Activated CD8-positive, alpha-beta memory T cell treated with anti-CD3 and anti-CD28 coated beads for 1 hour (primary cell): ENCODE results near the gene CARD19.

ENCODE experiments used
- DNase-seq, 2 donors: peaks; one replicate each; pipeline ENCODE4 v3.0.0-alpha.2; 2020; ENCODE audit warnings: low read depth in 1 of 2; ENCODE audit errors: extremely low read depth in 1 of 2

The CARD19 gene

DNA sequence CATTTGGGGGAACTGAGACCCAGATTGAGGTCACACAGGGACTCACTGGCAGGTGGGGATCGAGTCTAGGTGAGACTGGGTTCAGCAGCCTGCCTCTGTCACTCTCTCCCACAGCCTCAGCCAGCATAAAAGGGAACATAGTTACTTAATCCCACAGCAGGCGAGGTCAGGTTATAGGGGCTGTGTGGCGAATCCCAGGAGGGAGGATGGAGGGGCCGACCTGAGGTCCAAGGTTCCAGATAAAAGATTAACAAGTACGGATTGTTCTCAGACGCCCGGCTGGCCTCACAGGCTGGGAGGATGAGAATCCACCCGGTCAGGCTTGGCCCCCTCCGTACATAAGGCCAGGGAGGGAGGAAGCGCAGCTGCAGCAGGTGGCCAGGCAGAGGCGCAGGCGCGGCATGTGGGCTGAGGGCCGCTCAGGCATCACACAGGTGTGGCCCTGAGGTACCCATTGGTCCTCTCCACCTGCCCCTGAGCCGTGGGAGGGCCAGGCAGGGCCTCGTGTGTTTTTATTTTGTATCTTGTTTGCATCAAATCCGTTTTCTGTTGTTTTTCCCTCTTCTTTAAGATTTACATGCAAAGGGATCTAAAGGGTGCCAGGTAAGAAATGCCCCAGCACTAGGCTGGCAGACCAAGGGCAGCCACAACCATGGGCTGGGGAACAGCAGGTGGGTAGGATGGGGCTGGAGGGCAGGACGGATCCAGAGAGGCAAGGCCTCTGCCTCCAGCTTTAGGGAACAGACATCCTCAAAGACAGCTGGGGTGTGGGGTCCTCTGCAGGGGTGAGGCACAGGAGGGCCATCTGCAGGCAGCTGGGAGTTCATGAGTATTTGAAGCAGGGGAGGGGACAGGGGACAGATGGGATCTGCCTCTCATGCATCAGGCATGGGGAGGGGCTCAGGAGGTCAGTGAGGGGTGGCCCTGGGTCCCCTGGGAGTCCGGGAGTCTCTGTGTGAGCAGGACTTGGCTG is 33.9 kb upstream of the CARD19 start:
- no peak for DNase-seq

DNA sequence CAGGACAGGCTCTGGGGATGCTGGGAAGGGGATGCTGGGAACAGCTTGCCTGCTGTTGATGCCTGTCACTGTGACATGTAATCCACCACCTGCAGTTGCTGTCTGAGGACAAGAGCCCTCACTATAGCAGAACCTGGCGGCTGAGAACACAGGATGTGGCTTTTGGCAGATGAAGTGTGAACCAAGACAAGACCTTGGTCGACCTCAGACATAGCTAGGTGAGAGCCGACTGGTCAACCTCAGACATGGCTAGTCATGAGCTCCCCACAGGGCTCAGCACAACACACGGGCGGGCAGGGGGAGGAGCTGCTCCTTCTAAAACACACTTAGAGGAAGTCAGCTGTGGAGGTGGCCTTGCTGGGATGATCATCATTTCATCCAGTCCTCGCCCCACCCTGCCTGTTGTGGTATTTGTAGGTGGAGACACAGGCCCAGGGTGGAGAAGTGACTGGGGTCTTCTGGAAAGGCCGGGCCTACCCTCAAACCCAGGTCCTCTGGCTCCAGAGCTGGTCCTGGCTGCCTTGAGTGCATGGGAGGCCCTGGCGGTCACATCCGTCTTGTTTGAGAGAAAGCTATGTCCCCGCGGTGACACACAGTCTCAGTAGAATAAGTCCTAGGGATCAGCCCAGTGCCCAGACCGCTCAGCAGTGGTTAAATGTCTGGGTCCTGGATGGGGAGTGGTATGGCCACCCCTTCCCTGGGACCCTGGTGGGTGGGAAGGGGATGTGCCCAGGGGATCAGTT is 31.5 kb upstream of the CARD19 start:
- peak; percentile 68 to 73 for DNase-seq

DNA sequence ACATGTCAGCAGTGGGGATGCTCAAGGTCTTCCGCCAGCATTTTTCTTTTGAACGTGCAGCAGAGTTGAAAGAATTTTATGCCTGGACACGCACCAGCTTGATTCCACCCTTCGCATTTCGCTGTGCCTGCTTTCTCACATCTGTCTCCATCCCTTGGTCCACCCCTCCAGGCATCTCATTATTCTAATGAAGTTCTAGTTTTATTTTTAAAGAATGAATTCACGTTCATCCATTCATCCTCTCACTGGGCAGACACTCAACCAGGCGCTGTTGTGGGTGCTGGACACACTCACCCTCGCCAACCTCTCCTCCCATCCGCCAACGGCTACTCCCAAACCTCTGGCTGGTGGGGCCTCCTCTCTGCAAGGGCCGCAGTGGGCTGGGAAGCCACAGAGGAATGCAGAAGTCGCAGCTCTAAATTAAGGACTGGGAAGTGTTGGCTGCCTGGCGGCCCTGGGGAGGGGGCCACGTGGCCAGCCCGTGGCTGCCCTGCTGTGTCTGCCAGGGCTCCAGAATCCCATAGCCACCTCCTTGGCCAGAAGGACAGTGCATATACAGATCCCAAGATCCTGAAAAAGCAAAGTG is 30.8 kb upstream of the CARD19 start:
- no peak for DNase-seq

DNA sequence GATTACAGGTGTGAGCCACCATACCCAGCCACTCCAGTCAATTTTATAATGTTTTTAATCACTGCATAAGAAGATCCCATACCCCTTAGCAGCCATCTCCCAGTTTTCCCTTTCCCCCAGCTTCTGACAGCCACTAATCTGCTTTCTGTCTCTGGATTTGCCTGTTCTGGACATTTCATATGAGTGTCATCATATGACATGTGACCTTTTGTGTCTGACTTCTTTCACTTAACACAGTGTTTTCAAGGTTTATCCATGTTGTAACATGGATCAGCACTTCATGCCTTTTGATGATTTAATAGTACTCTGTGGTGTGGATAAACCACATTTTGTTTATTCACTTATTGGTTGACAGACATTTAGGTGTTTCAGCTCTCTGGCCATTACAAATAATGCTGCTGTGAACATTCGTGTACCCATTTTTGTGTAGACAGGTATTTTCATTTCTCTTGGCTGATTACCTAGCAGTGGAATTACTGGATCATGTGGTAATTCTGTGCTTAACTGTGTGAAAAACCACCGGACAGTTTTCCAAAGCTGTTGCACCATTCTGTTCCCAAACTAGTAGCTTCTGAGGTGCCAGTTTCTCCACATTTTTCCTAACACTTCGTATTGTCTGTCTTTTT is 28.9 kb upstream of the CARD19 start:
- DNase-seq = no peak

DNA sequence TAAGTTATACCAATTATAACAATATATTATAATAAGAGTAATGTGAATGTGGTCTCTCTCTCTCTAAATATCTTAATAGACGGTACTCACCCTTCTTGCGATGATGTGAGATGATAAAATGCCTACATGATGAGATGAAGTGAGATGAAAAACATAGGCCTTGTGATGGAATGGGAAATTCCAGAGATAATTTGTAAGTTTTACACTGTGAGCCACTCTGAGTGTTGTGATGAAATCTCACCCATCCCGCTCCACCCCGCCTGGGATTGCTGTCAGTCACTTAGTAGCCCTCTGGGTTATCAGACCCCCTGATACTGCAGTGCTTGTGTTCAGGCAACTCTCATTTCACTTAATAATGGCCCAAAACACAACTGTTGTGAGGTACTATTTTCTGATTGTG is 27.1 kb upstream of the CARD19 start:
- no peak for DNase-seq

DNA sequence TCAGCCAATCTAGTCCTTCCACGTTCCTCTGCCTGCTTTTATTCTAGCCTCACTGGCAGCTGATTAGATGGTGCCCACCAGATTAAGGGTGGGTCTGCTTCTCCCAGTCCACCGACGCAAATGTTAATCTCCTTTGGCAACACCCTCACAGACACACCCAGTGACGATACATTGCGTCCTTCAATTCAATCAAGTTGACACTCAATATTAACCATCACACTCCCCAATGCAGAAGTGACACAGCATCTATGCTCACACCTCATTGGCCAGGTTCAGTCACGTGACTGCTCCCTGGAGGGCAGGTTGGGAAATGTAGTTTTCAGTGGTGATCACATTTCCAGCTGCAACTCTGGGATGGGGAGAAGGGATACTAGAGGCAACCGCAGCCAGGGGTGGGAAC is 24.6 kb upstream of the CARD19 start:
- no peak for DNase-seq

DNA sequence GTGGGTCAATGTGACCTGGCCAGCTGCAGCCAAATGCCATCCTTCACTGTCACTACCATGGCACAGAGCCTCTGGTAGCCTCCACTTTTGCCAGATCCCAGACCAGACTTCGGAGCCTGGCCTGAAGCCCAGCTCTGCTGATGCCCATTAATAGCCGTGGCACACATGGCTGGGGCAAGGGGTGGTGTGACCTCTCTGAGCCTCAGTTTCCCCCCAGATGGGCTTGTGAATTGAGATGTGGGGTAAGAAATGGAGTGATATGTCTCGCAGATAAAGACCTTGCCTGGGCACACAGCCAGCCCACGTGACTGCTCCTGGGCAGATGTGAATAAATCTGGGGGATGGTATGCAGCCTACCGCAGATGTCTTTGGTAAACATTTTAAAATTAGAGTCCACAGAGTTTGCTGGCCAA is 23.6 kb upstream of the CARD19 start:
- no peak for DNase-seq

DNA sequence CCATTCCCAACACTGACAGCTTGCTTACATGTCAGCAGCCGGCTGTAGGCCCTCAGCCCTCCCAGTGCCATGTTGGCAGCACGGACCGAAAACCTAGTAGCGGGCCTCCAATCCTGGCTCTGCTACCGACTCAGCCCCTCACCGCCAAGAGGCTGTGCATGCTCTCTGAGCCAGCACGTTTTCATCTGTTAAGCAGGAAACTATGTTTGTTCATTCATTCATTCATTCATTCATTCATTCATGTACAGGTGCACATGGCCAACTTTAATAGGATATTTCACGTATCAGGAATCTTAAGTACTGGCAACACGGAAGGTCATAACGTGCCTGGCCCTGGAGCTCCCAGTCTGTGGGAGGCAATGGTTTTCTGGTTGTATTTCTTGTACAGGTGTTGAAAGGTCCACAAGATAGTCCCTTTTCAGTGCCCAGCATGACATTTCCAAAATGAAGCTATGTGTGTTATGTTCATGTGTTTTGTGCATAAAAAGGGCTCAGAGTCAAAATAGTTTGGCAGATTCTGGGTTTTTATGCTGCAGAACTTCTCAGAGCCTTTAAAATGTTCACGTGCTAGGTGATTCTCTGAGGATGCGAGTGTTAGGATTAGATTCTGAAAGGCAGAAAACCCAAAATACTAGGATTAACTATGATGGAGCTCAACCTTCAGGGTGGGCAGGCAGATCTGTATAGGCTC is 19.8 kb upstream of the CARD19 start:
- DNase-seq = no peak

DNA sequence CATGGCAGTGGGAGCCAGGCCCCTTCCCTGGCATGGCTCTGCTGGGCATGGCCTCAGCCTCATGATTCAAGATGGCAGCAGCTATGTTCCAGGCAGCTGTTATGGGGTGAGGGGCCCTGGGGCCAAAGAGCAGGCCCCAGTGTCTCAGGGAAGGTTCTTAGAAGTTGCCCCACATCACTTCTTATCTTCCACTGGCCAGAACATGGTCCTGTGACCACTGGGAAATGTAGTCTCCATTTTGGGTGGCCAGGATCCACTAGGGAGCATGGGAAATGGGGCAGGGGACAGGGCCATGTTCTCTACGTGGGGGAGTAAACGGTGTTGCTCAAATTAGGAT is 19.3 kb upstream of the CARD19 start:
- no peak for DNase-seq

DNA sequence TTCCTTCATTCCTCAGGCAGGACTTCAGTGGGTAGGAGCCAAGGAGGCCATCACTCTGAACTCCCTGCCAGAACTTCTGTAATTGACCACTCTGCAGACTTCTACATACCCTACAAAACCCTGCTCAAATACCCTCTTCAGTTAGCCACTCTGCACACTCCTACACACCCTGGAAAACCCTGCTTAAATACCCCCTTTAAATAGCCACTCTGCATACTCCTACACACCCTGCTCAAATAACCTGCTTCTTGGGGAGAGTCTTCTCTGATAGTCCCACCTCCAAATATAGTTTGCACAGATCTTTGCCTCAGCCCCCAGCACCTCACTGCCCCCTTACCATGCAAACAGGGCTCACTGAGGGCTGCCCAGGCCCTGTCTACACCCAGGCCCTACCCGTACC is 18.6 kb upstream of the CARD19 start:
- no peak for DNase-seq

DNA sequence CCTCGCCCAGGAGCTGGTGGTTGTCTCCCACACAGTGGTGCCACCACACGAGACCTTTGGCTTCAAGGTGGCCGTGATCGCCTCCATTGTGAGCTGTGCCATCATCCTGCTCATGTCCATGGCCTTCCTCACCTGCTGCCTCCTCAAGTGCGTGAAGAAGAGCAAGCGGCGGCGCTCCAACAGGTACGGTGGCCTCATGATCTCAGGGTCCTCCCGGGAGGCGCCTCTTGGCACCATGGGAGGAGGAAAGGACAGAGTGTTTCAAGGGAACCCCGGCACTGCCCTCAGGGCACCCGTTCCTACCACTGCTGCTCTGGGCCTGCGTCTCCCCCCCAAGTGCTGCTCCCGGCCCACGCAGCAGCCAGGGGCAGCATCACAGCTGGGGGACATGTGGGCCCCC is 18.2 kb upstream of the CARD19 start:
- DNase-seq = no peak

DNA sequence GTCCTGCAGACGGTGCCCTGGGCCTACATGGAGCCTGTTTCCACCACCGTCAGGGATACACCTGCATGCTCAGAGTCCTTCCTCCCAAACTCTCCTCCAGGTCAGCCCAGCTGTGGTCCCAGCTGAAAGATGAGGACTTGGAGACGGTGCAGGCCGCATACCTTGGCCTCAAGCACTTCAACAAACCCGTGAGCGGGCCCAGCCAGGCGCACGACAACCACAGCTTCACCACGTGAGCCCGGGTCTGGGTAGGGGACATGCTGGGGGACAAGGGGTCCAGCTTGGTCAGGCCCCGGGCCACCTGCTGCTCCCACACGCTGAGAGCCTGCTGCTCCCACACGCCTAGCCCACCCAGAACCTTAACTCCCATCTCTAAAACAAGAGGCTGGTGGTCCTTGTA is 16.6 kb upstream of the CARD19 start:
- DNase-seq = no peak

DNA sequence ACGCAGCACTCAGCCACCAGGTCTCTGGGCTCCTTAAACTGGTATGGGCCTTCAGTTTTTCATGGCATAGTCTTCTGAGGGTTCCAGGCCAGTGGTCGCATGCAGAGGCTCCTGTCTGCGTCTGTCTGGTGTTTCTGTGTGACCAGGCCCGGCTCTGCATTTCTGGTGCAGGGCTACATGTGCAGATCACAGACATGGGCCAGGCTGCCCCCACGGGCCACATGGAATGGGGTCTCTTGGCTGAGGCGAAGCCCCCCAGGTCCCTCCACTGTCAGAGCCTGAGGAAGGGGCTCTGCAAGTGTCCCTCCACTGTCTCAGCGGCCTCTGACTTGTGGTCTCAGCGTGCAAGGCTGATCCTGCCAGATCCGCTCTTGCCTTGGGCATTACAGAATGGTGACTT is 15.6 kb upstream of the CARD19 start:
- DNase-seq = no peak

DNA sequence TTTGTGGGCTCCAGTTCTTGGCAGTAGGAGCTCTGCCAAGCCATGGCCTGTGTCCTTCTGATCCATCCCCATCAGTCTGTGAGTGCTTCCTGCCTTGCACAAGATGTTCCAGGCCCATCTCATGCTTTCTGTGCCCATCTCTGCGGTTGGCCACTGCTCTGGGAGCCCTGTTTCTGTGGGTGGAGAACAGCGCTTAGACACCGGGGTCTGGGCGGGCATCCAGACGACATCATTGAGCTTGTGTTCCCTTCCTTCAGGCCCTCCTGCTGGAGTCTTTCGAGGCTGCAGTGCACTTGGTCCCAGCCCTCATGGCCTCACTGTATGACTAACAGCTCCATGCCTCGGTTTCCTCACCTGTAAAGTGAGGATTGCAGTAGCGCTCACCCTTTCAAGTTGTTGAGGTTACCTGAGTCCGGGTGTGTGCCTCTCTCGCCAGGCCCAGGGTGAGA is 14.9 kb upstream of the CARD19 start:
- DNase-seq = no peak

DNA sequence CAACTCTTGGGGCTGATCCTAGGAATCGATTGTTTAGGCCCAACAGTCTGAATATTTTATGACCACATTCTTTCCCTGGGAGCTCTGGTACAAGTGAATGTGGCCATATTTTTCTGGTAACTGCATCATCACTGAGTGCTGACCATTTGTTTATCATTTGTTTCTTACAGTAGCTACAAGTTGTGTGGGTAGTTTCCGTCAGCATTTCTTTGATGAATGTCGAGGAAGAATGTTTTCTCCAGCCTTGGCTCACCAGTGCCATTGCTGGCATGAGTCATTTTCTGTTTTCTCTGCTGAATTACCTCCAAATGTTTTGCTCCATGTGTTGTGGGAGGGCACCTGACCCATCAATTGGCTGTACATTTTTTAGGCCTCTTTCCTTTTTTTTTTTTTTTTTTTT is 14.1 kb upstream of the CARD19 start:
- DNase-seq = no peak

DNA sequence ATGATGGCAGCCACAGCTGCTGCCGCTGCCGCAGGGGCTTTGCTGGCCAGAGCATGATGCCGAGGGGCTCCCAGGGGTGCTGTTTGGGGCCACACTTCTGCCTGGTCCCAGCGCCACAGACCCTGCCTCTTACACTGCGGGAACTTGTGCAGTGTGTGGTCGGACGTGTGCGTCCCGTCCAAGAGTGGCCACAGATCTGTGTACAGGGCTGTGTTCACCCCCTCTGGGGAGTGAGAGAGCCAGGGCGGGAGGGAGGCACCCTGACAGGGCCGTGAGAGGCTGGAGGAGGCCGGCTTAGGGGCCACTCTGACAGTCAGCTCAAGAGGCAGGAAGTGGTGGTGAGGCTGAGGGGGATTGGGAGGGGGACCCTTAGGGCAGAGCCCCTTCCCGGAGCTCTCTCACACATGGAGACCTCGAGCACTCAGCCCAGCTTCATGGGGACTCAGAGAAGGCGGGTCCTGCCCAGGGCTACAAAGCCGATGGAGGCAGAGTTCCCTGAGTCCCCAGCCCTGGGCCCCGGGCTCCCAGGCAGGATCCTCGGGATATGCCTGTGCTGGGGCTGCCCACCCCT is 13.1 kb upstream of the CARD19 start:
- DNase-seq = no peak

DNA sequence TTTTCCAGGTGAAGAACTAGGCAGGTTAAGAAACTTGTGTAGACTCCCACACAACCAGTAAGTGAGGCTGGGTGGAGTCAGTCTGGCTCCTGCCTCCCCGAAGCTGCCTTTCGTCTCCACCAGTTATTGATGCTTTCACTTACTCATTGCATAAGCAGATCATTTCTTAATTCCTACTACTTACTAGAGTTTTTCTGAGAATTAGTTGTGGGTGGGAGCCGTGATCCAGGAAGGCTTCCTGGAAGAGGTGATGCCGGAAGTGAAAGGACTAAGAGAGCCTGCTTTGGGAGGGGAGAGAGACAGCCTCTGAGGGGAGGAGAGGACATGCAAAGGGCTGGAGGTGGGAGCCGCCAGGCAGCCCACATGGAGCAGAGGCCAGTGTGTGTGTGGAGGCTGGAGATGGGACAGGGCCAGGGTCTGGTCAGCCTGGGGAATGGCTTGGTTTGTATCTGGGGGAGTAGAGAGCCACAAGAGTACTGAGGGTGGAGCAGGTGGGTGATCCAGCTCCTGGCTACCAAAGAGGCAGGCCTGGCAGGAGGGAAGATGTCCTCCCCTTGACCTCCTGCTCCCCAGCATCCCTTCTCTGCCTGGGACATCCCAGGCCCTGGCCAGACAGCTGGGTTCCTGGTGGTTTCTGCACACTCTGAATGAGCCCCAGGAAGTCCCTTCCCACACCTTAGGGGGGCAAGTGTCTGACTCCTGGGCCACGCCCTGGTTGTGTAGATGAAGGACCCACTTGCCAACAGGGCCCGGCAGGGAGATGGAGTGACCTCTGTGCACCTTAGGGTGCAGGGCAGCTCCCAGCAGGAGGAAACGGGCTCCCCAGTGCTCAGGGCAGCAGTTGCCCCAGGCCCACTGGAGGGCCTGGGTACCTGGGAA is 12.2 kb upstream of the CARD19 start:
- no peak for DNase-seq

DNA sequence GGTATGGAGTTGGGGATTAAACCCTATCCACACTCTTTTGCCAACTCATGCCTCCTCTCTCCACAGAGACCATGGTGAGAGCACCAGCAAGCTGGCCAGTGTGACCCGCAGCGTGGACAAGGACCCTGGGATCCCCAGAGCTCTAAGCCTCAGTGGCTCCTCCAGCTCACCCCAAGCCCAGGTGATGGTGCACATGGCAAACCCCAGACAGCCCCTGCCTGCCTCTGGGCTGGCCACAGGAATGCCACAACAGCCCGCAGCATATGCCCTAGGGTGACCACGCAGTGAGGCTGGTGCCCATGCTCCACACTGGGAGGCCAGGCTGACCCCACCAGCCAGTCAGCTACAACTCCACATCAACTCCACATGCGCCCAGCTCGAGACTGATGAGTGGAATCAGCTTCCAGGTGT is 11.5 kb upstream of the CARD19 start:
- no peak for DNase-seq

DNA sequence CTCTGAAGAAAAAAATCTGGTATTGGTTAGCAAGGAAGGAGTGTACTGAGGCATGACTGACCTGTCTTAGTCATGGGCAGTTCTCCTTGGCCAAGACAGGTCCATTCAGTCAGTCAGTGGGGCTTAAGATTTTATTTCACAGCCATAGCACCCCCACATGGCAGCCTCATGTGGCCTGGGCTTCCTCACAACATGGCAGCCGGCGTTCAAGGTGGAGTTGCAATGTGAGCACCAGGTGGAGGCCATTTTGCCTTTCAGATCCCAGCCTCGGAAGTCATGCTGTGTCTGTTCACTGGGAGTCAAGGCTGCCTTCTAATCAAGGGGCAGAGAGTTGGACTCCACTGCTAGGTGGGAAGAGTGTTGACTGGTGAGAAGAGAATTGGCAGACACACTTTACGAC is 10.3 kb upstream of the CARD19 start:
- DNase-seq = no peak
